GM13977 (cell line): ENCODE measurements around the gene TET3.

Source experiments
- DNase-seq: peaks from one replicate; pipeline ENCODE4 v3.0.0; 2012; ENCODE audit warnings: low spot score
- in situ Hi-C: fragments of 300-500 bp; cut with MboI; formaldehyde crosslinking; loops from one replicate; pipeline ENCODE4 v1.12.0; 2022; ENCODE audit warnings: low sequenced_read_pairs, low pct_unique_long_range_greater_than_20kb, mixed read lengths, inconsistent platforms; ENCODE audit not compliant: unreplicated experiment
- TF ChIP-seq, protein P1 (sequence below): IDR thresholded peaks from 2 replicates; pipeline ENCODE4 v1.5.1; 2012; ENCODE audit warnings: mild to moderate bottlenecking, control low read depth; ENCODE audit not compliant: insufficient read depth; ENCODE audit errors: extremely low read depth, missing control alignments

TET3 gene

DNA sequence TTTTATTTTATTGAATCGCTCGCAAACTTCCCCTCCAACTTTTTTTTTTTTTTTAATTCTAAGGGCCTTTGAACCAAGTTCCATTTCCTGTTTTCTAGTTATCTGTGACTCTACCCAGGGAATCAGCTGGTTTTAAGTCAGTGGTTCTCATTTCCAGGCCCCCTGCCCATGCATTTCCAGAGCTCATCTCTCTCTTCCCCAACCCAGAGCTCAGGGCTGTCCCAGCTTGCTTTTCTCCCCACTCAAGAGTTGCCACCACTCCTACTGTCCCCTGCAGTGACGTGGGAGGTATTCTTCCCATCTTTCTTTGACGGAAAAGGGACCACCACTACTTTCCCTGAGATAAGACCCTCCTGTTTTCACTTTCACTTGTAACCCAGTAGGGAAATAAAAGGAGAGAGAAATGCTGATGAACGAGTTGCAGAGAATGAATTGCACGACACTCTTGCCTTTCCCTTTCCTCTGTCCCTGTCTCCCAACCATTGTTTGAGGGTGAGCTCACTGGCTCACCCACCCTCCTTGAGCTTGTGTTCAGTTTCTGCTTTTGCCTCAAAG is 42.1 kb downstream of the TET3 start:
- TF ChIP-seq, protein P1, sequence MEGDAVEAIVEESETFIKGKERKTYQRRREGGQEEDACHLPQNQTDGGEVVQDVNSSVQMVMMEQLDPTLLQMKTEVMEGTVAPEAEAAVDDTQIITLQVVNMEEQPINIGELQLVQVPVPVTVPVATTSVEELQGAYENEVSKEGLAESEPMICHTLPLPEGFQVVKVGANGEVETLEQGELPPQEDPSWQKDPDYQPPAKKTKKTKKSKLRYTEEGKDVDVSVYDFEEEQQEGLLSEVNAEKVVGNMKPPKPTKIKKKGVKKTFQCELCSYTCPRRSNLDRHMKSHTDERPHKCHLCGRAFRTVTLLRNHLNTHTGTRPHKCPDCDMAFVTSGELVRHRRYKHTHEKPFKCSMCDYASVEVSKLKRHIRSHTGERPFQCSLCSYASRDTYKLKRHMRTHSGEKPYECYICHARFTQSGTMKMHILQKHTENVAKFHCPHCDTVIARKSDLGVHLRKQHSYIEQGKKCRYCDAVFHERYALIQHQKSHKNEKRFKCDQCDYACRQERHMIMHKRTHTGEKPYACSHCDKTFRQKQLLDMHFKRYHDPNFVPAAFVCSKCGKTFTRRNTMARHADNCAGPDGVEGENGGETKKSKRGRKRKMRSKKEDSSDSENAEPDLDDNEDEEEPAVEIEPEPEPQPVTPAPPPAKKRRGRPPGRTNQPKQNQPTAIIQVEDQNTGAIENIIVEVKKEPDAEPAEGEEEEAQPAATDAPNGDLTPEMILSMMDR = no peak
- DNase-seq = no peak
- in situ Hi-C loops = no loop called here

DNA sequence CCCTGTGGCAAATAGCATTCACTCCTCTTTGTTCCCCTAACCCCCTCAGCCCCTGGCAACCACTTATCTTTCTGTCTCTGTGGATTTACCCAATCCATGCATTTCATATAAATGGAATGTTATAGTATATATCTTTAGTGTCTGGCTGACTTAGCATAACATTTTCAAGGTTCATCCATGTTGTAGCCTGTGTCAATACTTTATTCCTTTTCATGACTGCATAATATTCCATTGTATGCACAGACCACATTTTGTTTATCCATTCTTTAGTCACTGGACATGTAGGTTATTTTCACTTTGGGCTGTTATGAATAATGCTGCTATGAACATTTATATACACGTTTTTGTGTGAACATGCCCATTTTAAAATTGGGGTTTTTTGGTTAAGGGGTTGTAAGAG is 42.8 kb downstream of the TET3 start:
- TF ChIP-seq, protein P1 = no peak
- in situ Hi-C loops = no loop called here
- no peak for DNase-seq

GRCh38 chr2:74028290-74028689 is 43.6 kb downstream of the TET3 start:
- TF ChIP-seq, protein P1 = no peak
- in situ Hi-C loops = no loop called here
- DNase-seq = no peak

DNA sequence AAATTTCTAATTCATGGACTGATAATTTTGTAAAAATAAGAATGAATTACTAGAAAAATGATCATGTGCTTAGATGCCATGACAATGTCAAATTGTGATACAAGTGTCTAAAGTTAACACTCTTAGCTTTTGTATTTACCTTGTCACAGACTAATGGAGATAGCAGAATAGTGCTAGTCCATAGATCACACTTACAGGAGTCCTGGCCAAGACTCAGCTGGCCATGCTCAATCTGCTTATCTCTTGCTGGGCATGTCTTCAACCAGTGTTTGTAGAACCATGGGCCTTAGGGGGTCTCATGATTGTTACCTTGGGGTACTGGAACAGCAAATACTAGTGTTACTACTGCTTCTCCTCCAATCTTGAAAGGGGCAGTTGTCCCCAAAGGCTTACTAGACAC is 44.0 kb downstream of the TET3 start:
- in situ Hi-C loops = no loop called here
- TF ChIP-seq, protein P1 = no peak
- DNase-seq = no peak

DNA sequence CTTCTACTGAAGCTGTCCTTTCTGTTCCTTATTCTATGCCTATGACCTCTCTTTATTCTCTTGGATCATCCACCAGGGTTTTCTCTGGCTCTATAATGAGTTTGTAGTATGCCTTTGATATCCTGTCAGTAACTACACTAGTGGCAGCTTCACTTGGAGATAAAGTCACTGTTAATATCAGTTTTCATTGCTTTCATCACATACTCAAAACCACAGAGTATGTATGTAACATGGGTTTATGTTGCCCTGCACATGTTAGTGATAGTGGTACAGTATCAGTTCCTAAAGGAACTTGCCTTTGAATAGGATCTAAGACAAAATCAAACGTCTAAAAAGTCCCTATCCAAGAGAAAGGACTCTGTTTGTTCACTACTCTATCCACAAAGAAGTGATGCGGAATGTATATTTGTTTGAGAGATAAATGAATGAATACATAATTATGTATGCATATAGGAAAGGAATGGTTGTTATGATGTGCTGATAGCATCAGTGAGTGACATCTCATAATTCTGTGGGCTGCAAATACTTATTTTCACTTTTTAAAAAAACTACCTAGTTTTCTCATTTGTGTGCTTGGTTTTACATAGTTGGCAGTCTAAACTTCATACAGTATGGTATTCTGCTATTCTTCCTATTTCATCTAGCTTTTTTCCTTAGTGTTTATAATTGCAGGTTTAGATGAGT is 45.1 kb downstream of the TET3 start:
- in situ Hi-C loops = no loop called here
- TF ChIP-seq, protein P1 = no peak
- no peak for DNase-seq

- in situ Hi-C loops = no loop called here
- no peak for DNase-seq
- TF ChIP-seq, protein P1 = no peak
Measured at GRCh38 chr2:74031221-74031620, 46.5 kb downstream of the TET3 start.
